Measurements from ENCODE around the gene ZNF524.

- TF ChIP-seq, protein P1, sequence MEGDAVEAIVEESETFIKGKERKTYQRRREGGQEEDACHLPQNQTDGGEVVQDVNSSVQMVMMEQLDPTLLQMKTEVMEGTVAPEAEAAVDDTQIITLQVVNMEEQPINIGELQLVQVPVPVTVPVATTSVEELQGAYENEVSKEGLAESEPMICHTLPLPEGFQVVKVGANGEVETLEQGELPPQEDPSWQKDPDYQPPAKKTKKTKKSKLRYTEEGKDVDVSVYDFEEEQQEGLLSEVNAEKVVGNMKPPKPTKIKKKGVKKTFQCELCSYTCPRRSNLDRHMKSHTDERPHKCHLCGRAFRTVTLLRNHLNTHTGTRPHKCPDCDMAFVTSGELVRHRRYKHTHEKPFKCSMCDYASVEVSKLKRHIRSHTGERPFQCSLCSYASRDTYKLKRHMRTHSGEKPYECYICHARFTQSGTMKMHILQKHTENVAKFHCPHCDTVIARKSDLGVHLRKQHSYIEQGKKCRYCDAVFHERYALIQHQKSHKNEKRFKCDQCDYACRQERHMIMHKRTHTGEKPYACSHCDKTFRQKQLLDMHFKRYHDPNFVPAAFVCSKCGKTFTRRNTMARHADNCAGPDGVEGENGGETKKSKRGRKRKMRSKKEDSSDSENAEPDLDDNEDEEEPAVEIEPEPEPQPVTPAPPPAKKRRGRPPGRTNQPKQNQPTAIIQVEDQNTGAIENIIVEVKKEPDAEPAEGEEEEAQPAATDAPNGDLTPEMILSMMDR (conservative IDR thresholded peaks at IDR 0.05 in 1 of 2, IDR thresholded peaks at IDR 0.05 in 1 of 2; ENCODE audit: low read depth in 1 of 2, low read length in 2 of 2): no peak
- no peak for TF ChIP-seq EZH2 (IDR thresholded peaks at IDR 0.05; ENCODE audit: low read length, missing control alignments)
These were observed 45.4 kb downstream of the ZNF524 start for GRCh38 chr19:55645512-55645881.

Measured in fibroblast of lung (primary cell).